DOHH2 (cell line): ENCODE results near the gene PIGT.

Experiments used
- H3F3A ChIP-seq: fragments of 200-600 bp; sonication (generic), shearing (Covaris generic); 2 replicates; pipeline ENCODE4 v1.6.0; 2016; ENCODE audit warnings: antibody characterized with exemption, mild to moderate bottlenecking; ENCODE audit not compliant: control insufficient read depth, insufficient read depth
- H3K27ac ChIP-seq: fragments of 200-600 bp; sonication (generic); 2 replicates; pipeline ENCODE4 v1.5.1; 2014; ENCODE audit warnings: low read depth, mild to moderate bottlenecking, low read length, moderate library complexity
- H3K27me3 ChIP-seq: fragments of 200-600 bp; sonication (generic); 2 replicates; pipeline ENCODE4 v1.6.1; 2014; ENCODE audit warnings: mild to moderate bottlenecking, low read length, mixed read lengths; ENCODE audit not compliant: control insufficient read depth
- H3K36me3 ChIP-seq: fragments of 200-600 bp; sonication (generic); 2 replicates; pipeline ENCODE4 v1.6.1; 2014; ENCODE audit warnings: mild to moderate bottlenecking, low read length, moderate library complexity, mixed read lengths; ENCODE audit not compliant: control insufficient read depth
- H3K4me1 ChIP-seq: fragments of 200-600 bp; sonication (generic); 2 replicates; pipeline ENCODE4 v1.6.1; 2014; ENCODE audit warnings: mild to moderate bottlenecking, low read length, mixed read lengths; ENCODE audit not compliant: control insufficient read depth
- H3K4me2 ChIP-seq: fragments of 200-600 bp; sonication (generic); 2 replicates; pipeline ENCODE4 v1.6.0; 2014; ENCODE audit warnings: mild to moderate bottlenecking, low read length, moderate library complexity
- H3K4me3 ChIP-seq: fragments of 200-600 bp; sonication (generic); 2 replicates; pipeline ENCODE4 v1.5.1; 2014; ENCODE audit warnings: mild to moderate bottlenecking, low read length, mixed read lengths
- H3K79me2 ChIP-seq: fragments of 200-600 bp; sonication (generic); 2 replicates; pipeline ENCODE4 v1.6.1; 2014; ENCODE audit warnings: mild to moderate bottlenecking, low read length, mixed read lengths; ENCODE audit not compliant: control insufficient read depth
- H3K9me2 ChIP-seq: fragments of 200-600 bp; sonication (generic); replicated peaks from 2 replicates; pipeline ENCODE4 v1.6.1; 2014; ENCODE audit warnings: mild to moderate bottlenecking, low read length, mixed read lengths; ENCODE audit not compliant: control insufficient read depth
- H3K9me3 ChIP-seq: fragments of 200-600 bp; sonication (generic); 2 replicates; pipeline ENCODE4 v1.6.1; 2014; ENCODE audit warnings: antibody characterized with exemption, low read length, mixed read lengths; ENCODE audit not compliant: control insufficient read depth, insufficient read depth
- H4K20me1 ChIP-seq: fragments of 200-600 bp; sonication (generic); 2 replicates; pipeline ENCODE4 v1.6.0; 2014; ENCODE audit warnings: low read depth, mild to moderate bottlenecking, antibody characterized with exemption, low read length, moderate library complexity; ENCODE audit not compliant: control insufficient read depth, insufficient read depth
- CTCF ChIP-seq: fragments of 200-600 bp; sonication (generic); IDR thresholded peaks from one replicate; pipeline ENCODE4 v1.5.1; 2014; ENCODE audit warnings: antibody characterized with exemption, mild to moderate bottlenecking, low read depth, low read length; ENCODE audit not compliant: poor library complexity, severe bottlenecking
- EZH2phosphoT487 ChIP-seq: fragments of 200-600 bp; sonication (generic); IDR thresholded peaks from 2 replicates; pipeline ENCODE4 v1.6.1; 2017; ENCODE audit warnings: borderline replicate concordance, mild to moderate bottlenecking, antibody characterized with exemption, low read length, moderate library complexity, mixed read lengths

The PIGT gene

GRCh38 chr20:45423700-45424099 is 7.8 kb downstream of the PIGT start:
- no peaks in the 10 kb centered on the region for H4K20me1 ChIP-seq
- H3K79me2 ChIP-seq = peaks cover 6% of the 10 kb centered on the region
- H3K9me2 ChIP-seq = no peaks in the 10 kb centered on the region
- no peaks in the 10 kb centered on the region for H3F3A ChIP-seq
- no peak overlapping the region for H3K4me3 ChIP-seq
- no peak overlapping the region for H3K27ac ChIP-seq
- TF ChIP-seq EZH2phosphoT487 = no peak
- no peak for TF ChIP-seq CTCF
- peaks cover 71% of the 10 kb centered on the region for H3K36me3 ChIP-seq
- no peaks in the 10 kb centered on the region for H3K9me3 ChIP-seq
- peaks cover 8% of the 10 kb centered on the region for H3K4me1 ChIP-seq
- no peaks in the 10 kb centered on the region for H3K27me3 ChIP-seq
- no peak overlapping the region for H3K4me2 ChIP-seq

GRCh38 chr20:45425561-45425960 is 9.6 kb downstream of the PIGT start:
- no peak overlapping the region for H3K4me3 ChIP-seq
- H3K79me2 ChIP-seq = no peaks in the 10 kb centered on the region
- no peaks in the 10 kb centered on the region for H4K20me1 ChIP-seq
- no peak overlapping the region for H3K4me2 ChIP-seq
- no peaks in the 10 kb centered on the region for H3K27me3 ChIP-seq
- no peaks in the 10 kb centered on the region for H3K9me2 ChIP-seq
- no peak overlapping the region for H3K27ac ChIP-seq
- TF ChIP-seq CTCF (no peak), EZH2phosphoT487 (no peak)
- no peaks in the 10 kb centered on the region for H3K9me3 ChIP-seq
- no peaks in the 10 kb centered on the region for H3F3A ChIP-seq
- no peaks in the 10 kb centered on the region for H3K4me1 ChIP-seq
- H3K36me3 ChIP-seq = peaks cover 52% of the 10 kb centered on the region

GRCh38 chr20:45426320-45427016 is 10.5 kb downstream of the PIGT start:
- Histone ChIP-seq H3K36me3 (peaks cover 45% of the 10 kb centered on the region), H3K9me3 (no peaks in the 10 kb centered on the region), H3K4me1 (peaks cover 3% of the 10 kb centered on the region), H3K4me3 (no peak overlapping the region), H3K9me2 (no peaks in the 10 kb centered on the region), H4K20me1 (no peaks in the 10 kb centered on the region), H3K79me2 (no peaks in the 10 kb centered on the region), H3K4me2 (no peak overlapping the region), H3K27ac (no peak overlapping the region), H3K27me3 (no peaks in the 10 kb centered on the region), H3F3A (no peaks in the 10 kb centered on the region)
- TF ChIP-seq EZH2phosphoT487 = no peak
- no peak for TF ChIP-seq CTCF
